GM23338 (cell line): ENCODE data around the gene TNFRSF19. TPM values are rescaled to one million over a fixed set of nuclear protein-coding genes. Genes with fewer than 3 reads are reported as not detected.
"Not testable (repeated sequence)": the region's sequence is repeated elsewhere in the genome, so short reads cannot be mapped to it uniquely, and the experiment has no call there.

Experiments used
- ATAC-seq: fragments of 200-7000 bp; cut with Tn5 transposase; 3 replicates; pipeline ENCODE4 v1.9.1; 2020
- DNase-seq: peaks from one replicate; pipeline ENCODE4 v3.0.0-alpha.2; 2015; ENCODE audit warnings: low spot score
- H2AFZ ChIP-seq: fragments of 200-600 bp; sonication (generic); 2 replicates; pipeline ENCODE4 v1.8.0; 2016; ENCODE audit warnings: antibody characterized with exemption, mild to moderate bottlenecking, moderate library complexity
- H3F3A ChIP-seq: fragments of 200-600 bp; sonication (generic); replicated peaks from 2 replicates; pipeline ENCODE4 v1.8.0; 2017; ENCODE audit warnings: antibody characterized with exemption, mixed run types, low read depth
- H3K27ac ChIP-seq: fragments of 200-600 bp; sonication (generic); 2 replicates; pipeline ENCODE4 v1.6.1; 2016; ENCODE audit warnings: low read depth
- H3K27me3 ChIP-seq: fragments of 200-600 bp; sonication (generic); 2 replicates; pipeline ENCODE4 v1.8.0; 2016; ENCODE audit warnings: mild to moderate bottlenecking, mixed run types, moderate library complexity; ENCODE audit not compliant: insufficient read depth
- H3K36me3 ChIP-seq: fragments of 200-600 bp; sonication (generic); 2 replicates; pipeline ENCODE4 v1.8.0; 2016; ENCODE audit warnings: mild to moderate bottlenecking; ENCODE audit not compliant: insufficient read depth
- H3K4me1 ChIP-seq: fragments of 200-600 bp; sonication (generic); 2 replicates; pipeline ENCODE4 v1.8.0; 2016; ENCODE audit warnings: mild to moderate bottlenecking, moderate library complexity; ENCODE audit not compliant: insufficient read depth
- H3K4me2 ChIP-seq: fragments of 200-600 bp; sonication (generic); 2 replicates; pipeline ENCODE4 v1.7.1; 2017; ENCODE audit warnings: mixed run types
- H3K4me3 ChIP-seq: fragments of 200-600 bp; sonication (generic); 2 replicates; pipeline ENCODE4 v1.6.1; 2016; ENCODE audit warnings: mixed run types
- H3K79me2 ChIP-seq: fragments of 200-600 bp; sonication (generic); replicated peaks from 2 replicates; pipeline ENCODE4 v1.8.0; 2017; ENCODE audit warnings: mild to moderate bottlenecking; ENCODE audit not compliant: insufficient read depth
- H3K9me2 ChIP-seq: fragments of 200-600 bp; sonication (generic); 2 replicates; pipeline ENCODE4 v1.8.0; 2017; ENCODE audit not compliant: insufficient read depth
- H4K20me1 ChIP-seq: fragments of 200-600 bp; sonication (generic); replicated peaks from 2 replicates; pipeline ENCODE4 v1.8.0; 2017; ENCODE audit warnings: mild to moderate bottlenecking; ENCODE audit not compliant: insufficient read depth
- H3K27ac Mint-ChIP-seq: 2 replicates; pipeline ENCODE4 v1.8.0; 2020; ENCODE audit warnings: inconsistent platforms, mild to moderate bottlenecking, moderate library complexity, mixed read lengths
- H3K27me3 Mint-ChIP-seq: 3 replicates; pipeline ENCODE4 v1.8.0; 2022; ENCODE audit warnings: low read depth, mild to moderate bottlenecking, moderate library complexity, mixed read lengths, inconsistent platforms; ENCODE audit not compliant: insufficient read depth, poor library complexity
- H3K36me3 Mint-ChIP-seq: 3 replicates; pipeline ENCODE4 v1.8.0; 2021; ENCODE audit warnings: low read depth, mild to moderate bottlenecking, inconsistent platforms, moderate library complexity, mixed read lengths
- H3K4me1 Mint-ChIP-seq: 3 replicates; pipeline ENCODE4 v1.8.0; 2020; ENCODE audit warnings: mild to moderate bottlenecking, inconsistent platforms, mixed read lengths
- H3K4me3 Mint-ChIP-seq: 3 replicates; pipeline ENCODE4 v1.8.0; 2021; ENCODE audit warnings: moderate library complexity, mild to moderate bottlenecking, inconsistent platforms, mixed read lengths
- H3K9me3 Mint-ChIP-seq: 3 replicates; pipeline ENCODE4 v1.8.0; 2020; ENCODE audit warnings: moderate library complexity, mild to moderate bottlenecking, inconsistent platforms, mixed read lengths
- CREB1 ChIP-seq: fragments of 250-450 bp; sonication (Bioruptor Pico); IDR thresholded peaks from 2 replicates; pipeline ENCODE4 v1.5.0; 2020; ENCODE audit warnings: low read depth, mild to moderate bottlenecking, moderate library complexity
- EZH2 ChIP-seq: fragments of 200-600 bp; sonication (generic); IDR thresholded peaks from one replicate; pipeline ENCODE4 v1.8.0; 2017; ENCODE audit warnings: antibody characterized with exemption, mild to moderate bottlenecking, low read depth; ENCODE audit not compliant: unreplicated experiment
- EZH2phosphoT487 ChIP-seq: fragments of 200-600 bp; sonication (generic); IDR thresholded peaks from one replicate; pipeline ENCODE4 v1.8.1; 2018; ENCODE audit warnings: antibody characterized with exemption; ENCODE audit not compliant: unreplicated experiment
- NANOG ChIP-seq: IDR thresholded peaks from 2 replicates; pipeline ENCODE4 v1.6.1; 2016; ENCODE audit warnings: antibody characterized with exemption, borderline replicate concordance
- POLR2AphosphoS5 ChIP-seq: IDR thresholded peaks from 2 replicates; pipeline ENCODE4 v1.6.1; 2016; ENCODE audit warnings: antibody characterized with exemption, low read depth
- STAT1 ChIP-seq: IDR thresholded peaks from one replicate; pipeline ENCODE4 v1.6.1; 2016; ENCODE audit warnings: antibody characterized with exemption; ENCODE audit not compliant: unreplicated experiment
- ZNF331 ChIP-seq: fragments of 250-450 bp; sonication (Bioruptor Pico); IDR thresholded peaks from 2 replicates; pipeline ENCODE4 v1.5.0; 2020; ENCODE audit warnings: low read depth, mild to moderate bottlenecking, moderate library complexity
- polyA plus RNA-seq: library from polyadenylated mRNA; unstranded; fragments of >200 nt; fragmentation: Nextera tagmentation; extraction: Ambion mirVana; gene quantifications from 2 replicates; pipeline ENCODE4 v1.2.1, GENCODE V29; 2016
- total RNA-seq: library from RNA; depleted of rRNA; stranded (reverse); fragments of >200 nt; shearing (Covaris generic); gene quantifications from 2 replicates; pipeline ENCODE4 v1.2.3, GENCODE V29; 2014
- TF ChIP-seq, protein P1 (sequence below): fragments of 250-450 bp; sonication (Bioruptor Pico); IDR thresholded peaks from 2 replicates; pipeline ENCODE4 v1.5.0; 2020; ENCODE audit warnings: mild to moderate bottlenecking, moderate library complexity
- TF ChIP-seq, protein P2 (sequence below): IDR thresholded peaks from one replicate; pipeline ENCODE4 v1.6.1; 2018; ENCODE audit warnings: antibody characterized with exemption; ENCODE audit not compliant: unreplicated experiment
- TF ChIP-seq, protein P3 (sequence below), 2 experiments: fragments of 200-600 bp in 1 of 2; sonication (generic) in 1 of 2; conservative IDR thresholded peaks; 2 replicates each; pipeline versions ENCODE4 v1.5.1 to v1.6.1; 2016 to 2017; ENCODE audit warnings: antibody characterized with exemption in 2 of 2, low read depth in 2 of 2, mild to moderate bottlenecking in 2 of 2, moderate library complexity in 1 of 2

TNFRSF19 gene
- total and polyA plus RNA-seq, 2 experiments from 2014 or later = 0.21 to 0.35 TPM

DNA sequence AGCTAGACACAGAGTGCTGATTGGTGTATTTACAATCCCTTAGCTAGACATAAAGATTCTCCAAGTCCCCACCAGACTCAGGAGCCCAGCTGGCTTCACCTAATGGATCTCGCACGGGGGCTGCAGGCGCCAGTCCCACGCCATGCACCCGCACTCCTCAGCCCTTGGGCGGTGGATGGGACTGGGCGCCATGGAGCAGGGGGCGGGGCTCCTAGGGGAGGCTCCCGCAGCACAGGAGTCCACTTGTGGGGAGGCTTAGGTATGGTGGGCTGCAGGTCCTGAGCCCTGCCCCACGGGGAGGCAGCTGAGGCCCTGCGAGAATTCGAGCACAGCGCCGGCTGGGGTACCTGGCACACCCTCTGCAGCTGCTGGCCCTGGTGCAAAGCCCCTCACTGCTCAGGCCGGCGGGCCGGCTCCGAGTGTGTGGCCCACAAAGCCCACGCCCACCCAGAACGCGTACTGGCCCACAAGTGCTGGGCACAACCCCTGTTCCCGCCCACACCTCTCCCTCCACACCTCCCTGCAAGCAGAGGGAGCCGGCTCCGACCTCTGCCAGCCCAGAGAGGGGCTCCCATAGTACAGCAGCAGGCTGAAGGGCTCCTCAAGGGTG, 107.6 kb downstream of the TNFRSF19 start:
- peaks cover 20% of the 10 kb centered on the region for H3K36me3 Mint-ChIP-seq
- peaks cover 19% of the 10 kb centered on the region for H3K4me1 Mint-ChIP-seq
- not testable (repeated sequence) for H3K27me3 ChIP-seq, H3K27ac Mint-ChIP-seq, H3F3A ChIP-seq, H3K4me3 ChIP-seq, H3K79me2 ChIP-seq, H3K9me2 ChIP-seq, H3K4me2 ChIP-seq, ATAC-seq, H3K27ac ChIP-seq, H4K20me1 ChIP-seq, H3K4me3 Mint-ChIP-seq, H3K36me3 ChIP-seq, DNase-seq, H3K27me3 Mint-ChIP-seq, H2AFZ ChIP-seq
- peaks cover 36% of the 10 kb centered on the region for H3K9me3 Mint-ChIP-seq
- H3K4me1 ChIP-seq = peaks cover 14% of the 10 kb centered on the region

DNA sequence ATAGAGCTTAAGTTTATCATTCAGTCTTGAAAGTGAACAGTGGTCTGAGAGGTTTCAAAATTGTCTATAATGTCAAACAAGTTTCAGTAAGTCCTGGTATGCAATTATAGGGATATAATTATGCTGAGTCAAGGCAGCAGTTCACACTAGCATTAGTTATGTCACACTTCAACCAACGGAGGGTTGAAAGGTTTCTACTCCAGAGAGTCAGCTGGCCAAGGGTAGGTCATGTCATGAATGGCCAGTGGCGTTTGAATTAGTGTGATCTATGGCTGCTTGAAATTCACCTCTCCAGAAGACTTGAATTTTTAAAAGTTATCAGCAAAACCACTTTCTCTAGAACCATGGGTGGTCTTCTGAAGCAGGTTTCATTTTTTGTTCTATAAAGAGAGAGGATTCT, 108.6 kb downstream of the TNFRSF19 start:
- H3K4me3 ChIP-seq = no peak overlapping the region
- H3F3A ChIP-seq = no peaks in the 10 kb centered on the region
- 0 out of 2 replicates have a peak, but pooled peaks cover 5% of the 10 kb centered on the region for H3K36me3 ChIP-seq
- H2AFZ ChIP-seq = no peak overlapping the region
- Mint-ChIP-seq H3K36me3 (peaks cover 22% of the 10 kb centered on the region), H3K9me3 (peaks cover 46% of the 10 kb centered on the region), H3K27me3 (no peaks in the 10 kb centered on the region), H3K4me3 (no peak overlapping the region), H3K27ac (no peak overlapping the region), H3K4me1 (peaks cover 13% of the 10 kb centered on the region)
- no peak overlapping the region for H3K4me2 ChIP-seq
- H3K9me2 ChIP-seq = no peaks in the 10 kb centered on the region
- ATAC-seq (no peak), DNase-seq (no peak)
- no peaks in the 10 kb centered on the region for H3K27me3 ChIP-seq
- H3K27ac ChIP-seq = no peak overlapping the region
- no peaks in the 10 kb centered on the region for H4K20me1 ChIP-seq
- H3K79me2 ChIP-seq = no peaks in the 10 kb centered on the region
- peaks cover 6% of the 10 kb centered on the region; the same call in 1 of the 2 replicates for H3K4me1 ChIP-seq
- TF ChIP-seq, protein P1, sequence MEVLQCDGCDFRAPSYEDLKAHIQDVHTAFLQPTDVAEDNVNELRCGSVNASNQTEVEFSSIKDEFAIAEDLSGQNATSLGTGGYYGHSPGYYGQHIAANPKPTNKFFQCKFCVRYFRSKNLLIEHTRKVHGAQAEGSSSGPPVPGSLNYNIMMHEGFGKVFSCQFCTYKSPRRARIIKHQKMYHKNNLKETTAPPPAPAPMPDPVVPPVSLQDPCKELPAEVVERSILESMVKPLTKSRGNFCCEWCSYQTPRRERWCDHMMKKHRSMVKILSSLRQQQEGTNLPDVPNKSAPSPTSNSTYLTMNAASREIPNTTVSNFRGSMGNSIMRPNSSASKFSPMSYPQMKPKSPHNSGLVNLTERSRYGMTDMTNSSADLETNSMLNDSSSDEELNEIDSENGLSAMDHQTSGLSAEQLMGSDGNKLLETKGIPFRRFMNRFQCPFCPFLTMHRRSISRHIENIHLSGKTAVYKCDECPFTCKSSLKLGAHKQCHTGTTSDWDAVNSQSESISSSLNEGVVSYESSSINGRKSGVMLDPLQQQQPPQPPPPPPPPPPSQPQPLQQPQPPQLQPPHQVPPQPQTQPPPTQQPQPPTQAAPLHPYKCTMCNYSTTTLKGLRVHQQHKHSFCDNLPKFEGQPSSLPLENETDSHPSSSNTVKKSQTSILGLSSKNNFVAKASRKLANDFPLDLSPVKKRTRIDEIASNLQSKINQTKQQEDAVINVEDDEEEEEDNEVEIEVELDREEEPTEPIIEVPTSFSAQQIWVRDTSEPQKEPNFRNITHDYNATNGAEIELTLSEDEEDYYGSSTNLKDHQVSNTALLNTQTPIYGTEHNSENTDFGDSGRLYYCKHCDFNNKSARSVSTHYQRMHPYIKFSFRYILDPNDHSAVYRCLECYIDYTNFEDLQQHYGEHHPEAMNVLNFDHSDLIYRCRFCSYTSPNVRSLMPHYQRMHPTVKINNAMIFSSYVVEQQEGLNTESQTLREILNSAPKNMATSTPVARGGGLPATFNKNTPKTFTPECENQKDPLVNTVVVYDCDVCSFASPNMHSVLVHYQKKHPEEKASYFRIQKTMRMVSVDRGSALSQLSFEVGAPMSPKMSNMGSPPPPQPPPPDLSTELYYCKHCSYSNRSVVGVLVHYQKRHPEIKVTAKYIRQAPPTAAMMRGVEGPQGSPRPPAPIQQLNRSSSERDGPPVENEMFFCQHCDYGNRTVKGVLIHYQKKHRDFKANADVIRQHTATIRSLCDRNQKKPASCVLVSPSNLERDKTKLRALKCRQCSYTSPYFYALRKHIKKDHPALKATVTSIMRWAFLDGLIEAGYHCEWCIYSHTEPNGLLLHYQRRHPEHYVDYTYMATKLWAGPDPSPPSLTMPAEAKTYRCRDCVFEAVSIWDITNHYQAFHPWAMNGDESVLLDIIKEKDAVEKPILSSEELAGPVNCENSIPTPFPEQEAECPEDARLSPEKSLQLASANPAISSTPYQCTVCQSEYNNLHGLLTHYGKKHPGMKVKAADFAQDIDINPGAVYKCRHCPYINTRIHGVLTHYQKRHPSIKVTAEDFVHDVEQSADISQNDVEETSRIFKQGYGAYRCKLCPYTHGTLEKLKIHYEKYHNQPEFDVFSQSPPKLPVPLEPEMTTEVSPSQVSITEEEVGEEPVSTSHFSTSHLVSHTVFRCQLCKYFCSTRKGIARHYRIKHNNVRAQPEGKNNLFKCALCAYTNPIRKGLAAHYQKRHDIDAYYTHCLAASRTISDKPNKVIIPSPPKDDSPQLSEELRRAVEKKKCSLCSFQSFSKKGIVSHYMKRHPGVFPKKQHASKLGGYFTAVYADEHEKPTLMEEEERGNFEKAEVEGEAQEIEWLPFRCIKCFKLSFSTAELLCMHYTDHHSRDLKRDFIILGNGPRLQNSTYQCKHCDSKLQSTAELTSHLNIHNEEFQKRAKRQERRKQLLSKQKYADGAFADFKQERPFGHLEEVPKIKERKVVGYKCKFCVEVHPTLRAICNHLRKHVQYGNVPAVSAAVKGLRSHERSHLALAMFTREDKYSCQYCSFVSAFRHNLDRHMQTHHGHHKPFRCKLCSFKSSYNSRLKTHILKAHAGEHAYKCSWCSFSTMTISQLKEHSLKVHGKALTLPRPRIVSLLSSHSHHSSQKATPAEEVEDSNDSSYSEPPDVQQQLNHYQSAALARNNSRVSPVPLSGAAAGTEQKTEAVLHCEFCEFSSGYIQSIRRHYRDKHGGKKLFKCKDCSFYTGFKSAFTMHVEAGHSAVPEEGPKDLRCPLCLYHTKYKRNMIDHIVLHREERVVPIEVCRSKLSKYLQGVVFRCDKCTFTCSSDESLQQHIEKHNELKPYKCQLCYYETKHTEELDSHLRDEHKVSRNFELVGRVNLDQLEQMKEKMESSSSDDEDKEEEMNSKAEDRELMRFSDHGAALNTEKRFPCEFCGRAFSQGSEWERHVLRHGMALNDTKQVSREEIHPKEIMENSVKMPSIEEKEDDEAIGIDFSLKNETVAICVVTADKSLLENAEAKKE (CRISPR knock-in tag) = no peak
- no peak for TF ChIP-seq NANOG
- TF ChIP-seq EZH2 = no peak
- TF ChIP-seq STAT1 = no peak
- no peak for TF ChIP-seq ZNF331 (CRISPR knock-in tag)
- TF ChIP-seq POLR2AphosphoS5 = no peak
- TF ChIP-seq, protein P2, sequence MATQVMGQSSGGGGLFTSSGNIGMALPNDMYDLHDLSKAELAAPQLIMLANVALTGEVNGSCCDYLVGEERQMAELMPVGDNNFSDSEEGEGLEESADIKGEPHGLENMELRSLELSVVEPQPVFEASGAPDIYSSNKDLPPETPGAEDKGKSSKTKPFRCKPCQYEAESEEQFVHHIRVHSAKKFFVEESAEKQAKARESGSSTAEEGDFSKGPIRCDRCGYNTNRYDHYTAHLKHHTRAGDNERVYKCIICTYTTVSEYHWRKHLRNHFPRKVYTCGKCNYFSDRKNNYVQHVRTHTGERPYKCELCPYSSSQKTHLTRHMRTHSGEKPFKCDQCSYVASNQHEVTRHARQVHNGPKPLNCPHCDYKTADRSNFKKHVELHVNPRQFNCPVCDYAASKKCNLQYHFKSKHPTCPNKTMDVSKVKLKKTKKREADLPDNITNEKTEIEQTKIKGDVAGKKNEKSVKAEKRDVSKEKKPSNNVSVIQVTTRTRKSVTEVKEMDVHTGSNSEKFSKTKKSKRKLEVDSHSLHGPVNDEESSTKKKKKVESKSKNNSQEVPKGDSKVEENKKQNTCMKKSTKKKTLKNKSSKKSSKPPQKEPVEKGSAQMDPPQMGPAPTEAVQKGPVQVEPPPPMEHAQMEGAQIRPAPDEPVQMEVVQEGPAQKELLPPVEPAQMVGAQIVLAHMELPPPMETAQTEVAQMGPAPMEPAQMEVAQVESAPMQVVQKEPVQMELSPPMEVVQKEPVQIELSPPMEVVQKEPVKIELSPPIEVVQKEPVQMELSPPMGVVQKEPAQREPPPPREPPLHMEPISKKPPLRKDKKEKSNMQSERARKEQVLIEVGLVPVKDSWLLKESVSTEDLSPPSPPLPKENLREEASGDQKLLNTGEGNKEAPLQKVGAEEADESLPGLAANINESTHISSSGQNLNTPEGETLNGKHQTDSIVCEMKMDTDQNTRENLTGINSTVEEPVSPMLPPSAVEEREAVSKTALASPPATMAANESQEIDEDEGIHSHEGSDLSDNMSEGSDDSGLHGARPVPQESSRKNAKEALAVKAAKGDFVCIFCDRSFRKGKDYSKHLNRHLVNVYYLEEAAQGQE = no peak
- TF ChIP-seq CREB1 = no peak
- TF ChIP-seq, protein P3, sequence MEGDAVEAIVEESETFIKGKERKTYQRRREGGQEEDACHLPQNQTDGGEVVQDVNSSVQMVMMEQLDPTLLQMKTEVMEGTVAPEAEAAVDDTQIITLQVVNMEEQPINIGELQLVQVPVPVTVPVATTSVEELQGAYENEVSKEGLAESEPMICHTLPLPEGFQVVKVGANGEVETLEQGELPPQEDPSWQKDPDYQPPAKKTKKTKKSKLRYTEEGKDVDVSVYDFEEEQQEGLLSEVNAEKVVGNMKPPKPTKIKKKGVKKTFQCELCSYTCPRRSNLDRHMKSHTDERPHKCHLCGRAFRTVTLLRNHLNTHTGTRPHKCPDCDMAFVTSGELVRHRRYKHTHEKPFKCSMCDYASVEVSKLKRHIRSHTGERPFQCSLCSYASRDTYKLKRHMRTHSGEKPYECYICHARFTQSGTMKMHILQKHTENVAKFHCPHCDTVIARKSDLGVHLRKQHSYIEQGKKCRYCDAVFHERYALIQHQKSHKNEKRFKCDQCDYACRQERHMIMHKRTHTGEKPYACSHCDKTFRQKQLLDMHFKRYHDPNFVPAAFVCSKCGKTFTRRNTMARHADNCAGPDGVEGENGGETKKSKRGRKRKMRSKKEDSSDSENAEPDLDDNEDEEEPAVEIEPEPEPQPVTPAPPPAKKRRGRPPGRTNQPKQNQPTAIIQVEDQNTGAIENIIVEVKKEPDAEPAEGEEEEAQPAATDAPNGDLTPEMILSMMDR (conservative IDR thresholded peaks at IDR 0.05; ENCODE audit: low read depth in 2 of 2) = no peak
- TF ChIP-seq EZH2phosphoT487 = no peak
